T-cell (primary cell): ENCODE data around the gene OOEP. TPM values are rescaled to one million over a fixed set of nuclear protein-coding genes. Genes with fewer than 3 reads are reported as not detected.

Experiments
- ATAC-seq, 4 experiments: fragments of 200-7000 bp in 3 of 4; fragments of 150-1000 bp in 1 of 4; cut with Tn5 transposase; replicated peaks in 1 of 4; 1 replicate in 3 of 4; 2 replicates in 1 of 4; pipeline ENCODE4 v1.10.0; 2021; ENCODE audit warnings: moderate library complexity in 3 of 4, mild to moderate bottlenecking in 2 of 4, moderate number of reproducible peaks in 1 of 4
- CTCF ChIA-PET, 2 donors: fragments of 300-600 bp; sonication (Branson Sonifier 250); formaldehyde crosslinking; loops; one replicate each; lab custom pipeline; 2022; ENCODE audit warnings: antibody characterized with exemption in 2 of 2; lab: Charles Lee
- POLR2A ChIA-PET, 2 donors: fragments of 300-600 bp; sonication (Branson Sonifier 250); formaldehyde crosslinking; loops; one replicate each; lab custom pipeline; 2022; ENCODE audit warnings: antibody characterized with exemption in 2 of 2; lab: Charles Lee
- DNase-seq, 35 experiments: peaks; one replicate each; pipeline versions ENCODE4 v3.0.0 to v3.0.0-alpha.2; 2013 to 2023
- H3K27ac ChIP-seq: one replicate; pipeline ENCODE4 v1.5.1; 2013; ENCODE audit warnings: low read length
- H3K27me3 ChIP-seq, 2 experiments: replicated peaks in 1 of 2; 1 replicate in 1 of 2; 2 replicates in 1 of 2; pipeline versions ENCODE4 v1.6.1 to v1.7.0; 2013; ENCODE audit warnings: low read length in 1 of 2, mixed read lengths in 1 of 2; ENCODE audit not compliant: control insufficient read depth in 2 of 2, insufficient read depth in 2 of 2; ENCODE audit errors: extremely low read depth in 1 of 2
- H3K36me3 ChIP-seq, 2 donors: 1 replicate in 1 of 2; 2 replicates in 1 of 2; pipeline versions ENCODE4 v1.6.1 to v1.7.0; 2013; ENCODE audit warnings: low read length in 1 of 2; ENCODE audit not compliant: control insufficient read depth in 2 of 2, insufficient read depth in 1 of 2; ENCODE audit errors: extremely low read depth in 1 of 2
- H3K4me1 ChIP-seq, 2 experiments: 1 replicate in 1 of 2; 2 replicates in 1 of 2; pipeline versions ENCODE4 v1.6.1 to v1.7.0; 2013; ENCODE audit warnings: low read length in 2 of 2, mixed read lengths in 1 of 2; ENCODE audit not compliant: insufficient read depth in 2 of 2, control insufficient read depth in 1 of 2; ENCODE audit errors: extremely low read depth in 1 of 2
- H3K4me3 ChIP-seq, 2 donors: 1 replicate in 1 of 2; 2 replicates in 1 of 2; pipeline versions ENCODE4 v1.5.1 to v1.7.0; 2013; ENCODE audit warnings: mild to moderate bottlenecking in 2 of 2, low read length in 1 of 2, moderate library complexity in 1 of 2; ENCODE audit not compliant: control insufficient read depth in 1 of 2; ENCODE audit errors: extremely low read depth in 1 of 2
- H3K9me3 ChIP-seq: 2 replicates; pipeline ENCODE4 v1.7.0; 2013
- H3K27ac Mint-ChIP-seq, 2 donors: one replicate each; pipeline ENCODE4 v1.8.0; 2020 to 2021; ENCODE audit warnings: mild to moderate bottlenecking in 2 of 2, mixed read lengths in 2 of 2
- H3K27me3 Mint-ChIP-seq, 2 donors: one replicate each; pipeline ENCODE4 v1.8.0; 2021 to 2022; ENCODE audit warnings: mixed read lengths in 2 of 2
- H3K36me3 Mint-ChIP-seq: one replicate; pipeline ENCODE4 v1.8.0; 2021; ENCODE audit warnings: mixed read lengths
- H3K4me1 Mint-ChIP-seq, 3 donors: one replicate each; pipeline ENCODE4 v1.8.0; 2020 to 2022; ENCODE audit warnings: mixed read lengths in 3 of 3, mild to moderate bottlenecking in 1 of 3
- H3K4me3 Mint-ChIP-seq, 3 donors: one replicate each; pipeline ENCODE4 v1.8.0; 2020 to 2022; ENCODE audit warnings: mild to moderate bottlenecking in 3 of 3, mixed read lengths in 3 of 3, moderate library complexity in 3 of 3
- H3K9me3 Mint-ChIP-seq, 3 donors: one replicate each; pipeline ENCODE4 v1.8.0; 2020 to 2022; ENCODE audit warnings: mixed read lengths in 3 of 3
- WGBS: methylation state at CpG from one replicate; pipeline ENCODE4 v1.1.5; 2013; ENCODE audit warnings: missing lambda C conversion rate; ENCODE audit not compliant: insufficient coverage; 5-methylcytosine and 5-hydroxymethylcytosine counted together
- total RNA-seq, 35 experiments: library from RNA in 6 of 35; stranded (reverse) in 6 of 35; fragments of 120-200 nt in 1 of 35; gene quantifications; one replicate each; pipeline versions ENCODE4 v1.2.1 to v1.2.4 and lab custom pipeline; 2013 to 2026

Gene OOEP
- total RNA-seq, 5 donors from 2014 or later (not counting 1 experiment from before 2014, with no cell fraction given) = 0.63 to 0.93 TPM; not detected in 3

- H3K9me3 Mint-ChIP-seq = no peaks in the 10 kb centered on the region
- ATAC-seq (no peak), DNase-seq (no peak)
- H3K4me1 ChIP-seq = no peaks in the 10 kb centered on the region
- H3K27me3 Mint-ChIP-seq = peaks cover 10 to 16% of the 10 kb centered on the region in 2 donors
- no peak overlapping the region for H3K27ac ChIP-seq
- H3K4me3 ChIP-seq = no peak overlapping the region
- H3K36me3 Mint-ChIP-seq = no peaks in the 10 kb centered on the region
- H3K27ac Mint-ChIP-seq = no peak overlapping the region
- no peaks in the 10 kb centered on the region for H3K4me1 Mint-ChIP-seq
- H3K27me3 ChIP-seq = peaks cover 0 to 6% of the 10 kb centered on the region in 2 experiments
- H3K9me3 ChIP-seq = no peaks in the 10 kb centered on the region
- no peaks in the 10 kb centered on the region for H3K36me3 ChIP-seq
- H3K4me3 Mint-ChIP-seq = no peak overlapping the region
- ChIA-PET POLR2A (interaction anchor here in 1 of 2 donors (0.6 to 1.0 kb wide), 2 partner anchors 36 to 94 kb away, joined by 3 to 5 read pairs; no protein-coding TSS in a partner anchor), CTCF (interaction anchor here (0.7 to 1.6 kb wide), 3 partner anchors 43 to 920 kb away, joined by 3 to 8 read pairs (median 5); no protein-coding TSS in a partner anchor)
- WGBS = 100% methylated on average over 1 of the region's 3 CpGs
Measured at GRCh38 chr6:73328790-73329189, 40.9 kb downstream of the OOEP start.

- ChIA-PET CTCF (interaction anchor here (0.7 to 2.1 kb wide), 3 partner anchors 9 to 287 kb away, joined by 3 to 23 read pairs (median 4); no protein-coding TSS in a partner anchor), POLR2A (interaction anchor here (0.6 kb wide), 2 partner anchors 46 to 159 kb away, joined by 3 to 6 read pairs; no protein-coding TSS in a partner anchor)
- Mint-ChIP-seq H3K9me3 (no peaks in the 10 kb centered on the region), H3K4me1 (no peaks in the 10 kb centered on the region), H3K27me3 (peaks cover 9 to 15% of the 10 kb centered on the region in 2 donors), H3K36me3 (no peaks in the 10 kb centered on the region), H3K27ac (no peak overlapping the region), H3K4me3 (no peak overlapping the region)
- H3K9me3 ChIP-seq = no peaks in the 10 kb centered on the region
- WGBS = 83% methylated on average over 1 of the region's 3 CpGs
- H3K27ac ChIP-seq = no peak overlapping the region
- H3K4me1 ChIP-seq = no peaks in the 10 kb centered on the region
- H3K27me3 ChIP-seq = peaks cover 0 to 4% of the 10 kb centered on the region in 2 experiments
- H3K36me3 ChIP-seq = no peaks in the 10 kb centered on the region
- ATAC-seq (no peak), DNase-seq (no peak)
- H3K4me3 ChIP-seq = no peak overlapping the region
Measured at GRCh38 chr6:73325656-73326055, 44.0 kb downstream of the OOEP start.

- Histone ChIP-seq H3K27me3 (peaks cover 0 to 9% of the 10 kb centered on the region in 2 experiments), H3K4me1 (no peaks in the 10 kb centered on the region), H3K36me3 (no peaks in the 10 kb centered on the region), H3K27ac (no peak overlapping the region), H3K4me3 (no peak overlapping the region), H3K9me3 (no peaks in the 10 kb centered on the region)
- Mint-ChIP-seq H3K36me3 (no peaks in the 10 kb centered on the region), H3K4me1 (no peaks in the 10 kb centered on the region), H3K27ac (no peak overlapping the region), H3K4me3 (no peak overlapping the region), H3K9me3 (peaks cover under 1% of the 10 kb centered on the region in 3 donors), H3K27me3 (peaks cover 6 to 7% of the 10 kb centered on the region in 2 donors)
- ChIA-PET CTCF (no interaction called here), POLR2A (no interaction called here)
- WGBS = no CpG with 5 or more reads among the region's 2 CpGs
- ATAC-seq = no peak
- DNase-seq = no peak
Measured at GRCh38 chr6:73323323-73323722, 46.4 kb downstream of the OOEP start.

Other genes with a start within 250 kb of the OOEP start
- not detected for gene KHDC1L, start 144.4 kb downstream of the OOEP start, total RNA-seq
- 1 to 10 TPM in 4 of 5 donors, under 1 TPM in 1; 0.88 to 1.7 (median 1.3) TPM for gene KHDC1, start 106.7 kb downstream of the OOEP start, total RNA-seq
- not detected for gene DPPA5, start 15.6 kb downstream of the OOEP start, total RNA-seq
- gene KHDC3L, start 7.2 kb downstream of the OOEP start, total RNA-seq = not detected
- 1 to 10 TPM in 3 of 5 donors, under 1 TPM in 2; 0.47 to 2.7 (median 1.3) TPM for gene DDX43, start 24.9 kb upstream of the OOEP start, total RNA-seq
- 10 to 100 TPM in 4 of 5 donors, 1 to 10 TPM in 1; 6.9 to 14.9 (median 12.8) TPM for gene CGAS, start 82.4 kb upstream of the OOEP start, total RNA-seq
- 10 to 100 TPM; 55.0 to 80.4 (median 59.3) TPM for gene MTO1, start 91.8 kb upstream of the OOEP start, total RNA-seq
- over 10,000 TPM; 14,142 to 15,123 (median 14,655) TPM for gene EEF1A1, start 151.1 kb upstream of the OOEP start, total RNA-seq